H1 (cell line): Measurements from ENCODE around the gene FTCDNL1. TPM values are rescaled to one million over a fixed set of nuclear protein-coding genes. Genes with fewer than 3 reads are reported as not detected.

Experiments
- polyA plus RNA-seq, 7 experiments: library from polyadenylated mRNA; depleted of rRNA in 3 of 7; stranded (reverse) in 5 of 7; unstranded in 2 of 7; fragments of >200 nt in 5 of 7; fragments of 200-250 nt in 2 of 7; gene quantifications; 1 replicate in 5 of 7; 2 replicates in 1 of 7; 4 replicates in 1 of 7; pipeline versions ENCODE4 v1.2.1 to v1.2.3, GENCODE V29; 2011 to 2013; ENCODE audit warnings: missing spikeins in 2 of 7, mixed read lengths in 2 of 7
- total RNA-seq: library from RNA; stranded (reverse); fragmentation: NEBNext Ultra II Directional; extraction: Animal tissue kit (Norgen Biotek cat#: 25700); gene quantifications from 2 replicates; pipeline ENCODE4 v1.2.1, GENCODE V29; 2021
- TF ChIP-seq, protein P1 (sequence below), 3 experiments: IDR thresholded peaks; 1 replicate in 2 of 3; 2 replicates in 1 of 3; pipeline versions ENCODE4 v1.5.1 to v1.6.1; 2011; ENCODE audit warnings: low read length in 3 of 3, mild to moderate bottlenecking in 3 of 3, inconsistent platforms in 2 of 3, low read depth in 1 of 3, moderate library complexity in 1 of 3; ENCODE audit not compliant: insufficient read depth in 1 of 3; ENCODE audit errors: control extremely low read depth in 1 of 3

Gene FTCDNL1
- total and polyA plus RNA-seq, 2 of the 8 experiments (the other 6 are each of a cell fraction or from before 2014, with no cell fraction given): 0.41 to 0.97 TPM

DNA sequence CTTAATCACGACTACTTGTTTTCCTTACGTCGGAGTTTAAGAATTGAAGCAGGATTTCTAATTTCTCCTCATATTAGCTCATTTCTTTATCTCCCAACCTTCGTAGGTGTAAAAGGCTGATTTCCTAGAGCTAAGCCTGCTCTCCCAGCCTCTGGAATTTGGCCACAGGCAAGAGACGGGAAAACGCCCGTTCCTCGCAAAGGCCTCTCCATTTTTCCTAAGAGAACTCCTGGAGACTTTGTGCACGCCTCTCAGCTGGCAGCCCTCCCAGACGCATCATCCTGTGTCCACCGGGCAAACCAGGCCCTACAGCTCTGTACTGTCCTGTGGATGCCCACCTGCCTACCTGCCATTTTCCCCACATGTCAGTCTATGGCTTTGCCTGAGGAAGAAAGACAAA is 106.3 kb downstream of the FTCDNL1 start (continued):
- TF ChIP-seq, protein P1, sequence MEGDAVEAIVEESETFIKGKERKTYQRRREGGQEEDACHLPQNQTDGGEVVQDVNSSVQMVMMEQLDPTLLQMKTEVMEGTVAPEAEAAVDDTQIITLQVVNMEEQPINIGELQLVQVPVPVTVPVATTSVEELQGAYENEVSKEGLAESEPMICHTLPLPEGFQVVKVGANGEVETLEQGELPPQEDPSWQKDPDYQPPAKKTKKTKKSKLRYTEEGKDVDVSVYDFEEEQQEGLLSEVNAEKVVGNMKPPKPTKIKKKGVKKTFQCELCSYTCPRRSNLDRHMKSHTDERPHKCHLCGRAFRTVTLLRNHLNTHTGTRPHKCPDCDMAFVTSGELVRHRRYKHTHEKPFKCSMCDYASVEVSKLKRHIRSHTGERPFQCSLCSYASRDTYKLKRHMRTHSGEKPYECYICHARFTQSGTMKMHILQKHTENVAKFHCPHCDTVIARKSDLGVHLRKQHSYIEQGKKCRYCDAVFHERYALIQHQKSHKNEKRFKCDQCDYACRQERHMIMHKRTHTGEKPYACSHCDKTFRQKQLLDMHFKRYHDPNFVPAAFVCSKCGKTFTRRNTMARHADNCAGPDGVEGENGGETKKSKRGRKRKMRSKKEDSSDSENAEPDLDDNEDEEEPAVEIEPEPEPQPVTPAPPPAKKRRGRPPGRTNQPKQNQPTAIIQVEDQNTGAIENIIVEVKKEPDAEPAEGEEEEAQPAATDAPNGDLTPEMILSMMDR (IDR thresholded peaks at IDR 0.05; ENCODE audit: control extremely low read depth in 1 of 3, insufficient read depth in 1 of 3, low read depth in 1 of 3, low read length in 3 of 3): no peak
